A673 (cell line): ENCODE measurements around the gene TNFRSF6B. TPM values are rescaled to one million over a fixed set of nuclear protein-coding genes. Genes with fewer than 3 reads are reported as not detected.

Experiments
- BruUV-seq: library from RNA; stranded (reverse); fragments of 400-500 nt; replicated peaks from 2 replicates; lab custom pipeline; 2021; lab: Mats Ljungman, UMichigan
- CTCF ChIA-PET: fragments of 300-600 bp; sonication (Branson Sonifier 250); formaldehyde crosslinking; loops from one replicate; lab custom pipeline; 2022; ENCODE audit warnings: antibody characterized with exemption; lab: Charles Lee
- POLR2A ChIA-PET: fragments of 300-600 bp; sonication (Branson Sonifier 250); formaldehyde crosslinking; loops from one replicate; lab custom pipeline; 2022; ENCODE audit warnings: antibody characterized with exemption; ENCODE audit not compliant: low non-redundant PET; lab: Charles Lee
- DNase-seq: peaks from one replicate; pipeline ENCODE4 v3.0.0-alpha.2; 2015; ENCODE audit warnings: low spot score
- H3K27ac ChIP-seq: fragments of 200-600 bp; sonication (generic); 2 replicates; pipeline ENCODE4 v1.5.1; 2016; ENCODE audit warnings: mixed run types, low read depth, mild to moderate bottlenecking, mixed read lengths, antibody characterized with exemption, low read length; ENCODE audit not compliant: poor library complexity, severe bottlenecking
- H3K27me3 ChIP-seq: fragments of 200-600 bp; sonication (generic); replicated peaks from 2 replicates; pipeline ENCODE4 v1.6.1; 2017; ENCODE audit warnings: mixed run types, low read depth, mild to moderate bottlenecking, mixed read lengths, antibody characterized with exemption, low read length; ENCODE audit not compliant: insufficient read depth, poor library complexity
- H3K36me3 ChIP-seq: fragments of 200-600 bp; sonication (generic); 2 replicates; pipeline ENCODE4 v1.6.1; 2016; ENCODE audit warnings: mixed run types, mild to moderate bottlenecking, mixed read lengths, antibody characterized with exemption, low read length; ENCODE audit not compliant: insufficient read depth, poor library complexity, severe bottlenecking
- H3K4me1 ChIP-seq: fragments of 200-600 bp; sonication (generic); 2 replicates; pipeline ENCODE4 v1.6.1; 2017; ENCODE audit warnings: mixed run types, mild to moderate bottlenecking, mixed read lengths, antibody characterized with exemption, low read length; ENCODE audit not compliant: insufficient read depth, poor library complexity, severe bottlenecking
- H3K4me3 ChIP-seq: fragments of 200-600 bp; sonication (generic); 2 replicates; pipeline ENCODE4 v1.5.1; 2016; ENCODE audit warnings: low read depth, mixed run types, mild to moderate bottlenecking, mixed read lengths, low read length; ENCODE audit not compliant: poor library complexity, severe bottlenecking
- H3K9me3 ChIP-seq: fragments of 200-600 bp; sonication (generic); 2 replicates; pipeline ENCODE4 v1.6.1; 2016; ENCODE audit warnings: mixed run types, low read depth, mild to moderate bottlenecking, mixed read lengths, antibody characterized with exemption, low read length; ENCODE audit not compliant: poor library complexity, severe bottlenecking
- CTCF ChIP-seq: fragments of 300-800, 200-600 bp; sonication (generic); conservative IDR thresholded peaks from 2 replicates; pipeline ENCODE4 v1.5.1; 2017; ENCODE audit warnings: low read depth, mild to moderate bottlenecking, antibody characterized with exemption, low read length, moderate library complexity, mixed read lengths
- EZH2 ChIP-seq: fragments of 200-600 bp; sonication (generic); IDR thresholded peaks from 2 replicates; pipeline ENCODE4 v1.6.1; 2017; ENCODE audit warnings: borderline replicate concordance, low read depth, mild to moderate bottlenecking, mixed read lengths, antibody characterized with exemption, low read length; ENCODE audit not compliant: poor library complexity, severe bottlenecking
- intact Hi-C: fragments of 100-400 bp; cut with micrococcal nuclease; formaldehyde crosslinking; loops from one replicate; pipeline ENCODE4 v1.10.0; 2022; ENCODE audit not compliant: unreplicated experiment
- total RNA-seq: library from RNA; stranded (reverse); gene quantifications from 2 replicates; pipeline ENCODE4 v1.2.3, GENCODE V29; 2021

TNFRSF6B gene
- total RNA-seq, 1 experiment from 2014 or later, result not detected

- H3K27ac ChIP-seq, result no peak overlapping the region
- TF ChIP-seq EZH2, result no peak
- TF ChIP-seq CTCF, result no peak
- DNase-seq, result no peak
- H3K36me3 ChIP-seq, result peaks cover 3% of the 10 kb centered on the region
- ChIA-PET POLR2A (no interaction called here), CTCF (no interaction called here)
- peaks cover 8% of the 10 kb centered on the region for H3K4me1 ChIP-seq
- H3K4me3 ChIP-seq, result no peak overlapping the region
- no peaks in the 10 kb centered on the region for H3K9me3 ChIP-seq
- intact Hi-C loops, result no loop called here
- BruUV-seq, result no TSS peak
- H3K27me3 ChIP-seq, result no peaks in the 10 kb centered on the region
Measured at GRCh38 chr20:63680857-63681608, 15.4 kb upstream of the TNFRSF6B start.

GRCh38 chr20:63681609-63682142, 14.8 kb upstream of the TNFRSF6B start:
- H3K9me3 ChIP-seq, result no peaks in the 10 kb centered on the region
- ChIA-PET CTCF (no interaction called here), POLR2A (no interaction called here)
- H3K27ac ChIP-seq, result peak overlapping the region; percentile 61
- H3K4me1 ChIP-seq, result peaks cover 8% of the 10 kb centered on the region
- TF ChIP-seq CTCF (no peak), EZH2 (no peak)
- H3K36me3 ChIP-seq, result peaks cover 3% of the 10 kb centered on the region
- BruUV-seq, result no TSS peak
- no peaks in the 10 kb centered on the region for H3K27me3 ChIP-seq
- intact Hi-C loops, result no loop called here
- DNase-seq, result no peak
- no peak overlapping the region for H3K4me3 ChIP-seq

- intact Hi-C loops, result no loop called here
- peak overlapping the region; percentile 61 for H3K27ac ChIP-seq
- no peaks in the 10 kb centered on the region for H3K36me3 ChIP-seq
- POLR2A ChIA-PET, result no interaction called here
- CTCF ChIA-PET, result no interaction called here
- H3K4me3 ChIP-seq, result no peak overlapping the region
- H3K4me1 ChIP-seq, result peaks cover 8% of the 10 kb centered on the region
- DNase-seq, result peak; percentile 78
- BruUV-seq, result no TSS peak
- TF ChIP-seq EZH2 (no peak), CTCF (no peak)
- H3K27me3 ChIP-seq, result no peaks in the 10 kb centered on the region
- no peaks in the 10 kb centered on the region for H3K9me3 ChIP-seq
Measured at GRCh38 chr20:63682384-63683139, 13.9 kb upstream of the TNFRSF6B start.
